Muscle layer of colon (tissue), 2 donors: ENCODE measurements around the gene PCBP3.
"Not testable (repeated sequence)": the region's sequence is repeated elsewhere in the genome, so short reads cannot be mapped to it uniquely, and the experiment has no call there.

ENCODE experiments used
- H3K27ac ChIP-seq: one replicate; pipeline ENCODE4 v1.7.0; 2013; ENCODE audit warnings: low read depth, mild to moderate bottlenecking, low read length, moderate library complexity
- H3K27me3 ChIP-seq, 2 donors: one replicate each; pipeline ENCODE4 v1.7.0; 2013; ENCODE audit warnings: low read length in 2 of 2, mild to moderate bottlenecking in 2 of 2; ENCODE audit not compliant: insufficient read depth in 2 of 2, control insufficient read depth in 1 of 2
- H3K36me3 ChIP-seq: one replicate; pipeline ENCODE4 v1.7.0; 2013; ENCODE audit warnings: mild to moderate bottlenecking, low read length; ENCODE audit not compliant: insufficient read depth
- H3K4me1 ChIP-seq: one replicate; pipeline ENCODE4 v1.7.0; 2013; ENCODE audit warnings: mild to moderate bottlenecking, low read length; ENCODE audit not compliant: insufficient read depth
- H3K4me3 ChIP-seq, 2 donors: one replicate each; pipeline ENCODE4 v1.7.0; 2013; ENCODE audit warnings: low read length in 2 of 2, low read depth in 1 of 2, mild to moderate bottlenecking in 1 of 2, moderate library complexity in 1 of 2
- H3K9ac ChIP-seq: one replicate; pipeline ENCODE4 v1.7.0; 2013; ENCODE audit warnings: low read length
- H3K9me3 ChIP-seq: one replicate; pipeline ENCODE4 v1.7.0; 2013; ENCODE audit warnings: mild to moderate bottlenecking, low read length
- donor health status: abdominal sarcoma.
- donor health status: Adenocarcinoma of cecum.

PCBP3 gene

DNA sequence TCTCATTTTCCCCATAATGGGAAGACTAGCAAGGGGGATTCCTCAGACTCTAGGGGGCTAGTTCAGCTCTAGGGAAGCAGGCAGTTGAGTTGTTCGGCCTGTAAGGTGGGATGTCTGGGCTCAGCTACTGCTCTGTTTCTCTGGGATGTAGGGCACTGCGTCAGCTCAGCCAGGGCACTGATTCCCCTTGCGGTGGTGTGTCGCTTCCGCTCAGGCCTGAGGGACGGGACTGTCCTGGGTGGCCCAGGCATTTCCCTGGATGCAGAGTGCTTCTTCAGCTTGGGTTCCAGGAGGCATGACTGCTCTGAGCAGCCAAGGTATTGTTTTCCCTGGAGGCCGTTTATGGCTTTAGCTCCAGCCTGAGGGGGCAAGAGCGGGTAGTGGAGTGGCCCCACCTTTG is 38.8 kb upstream of the PCBP3 start:
- not testable (repeated sequence) for H3K4me1 ChIP-seq, H3K27ac ChIP-seq, H3K4me3 ChIP-seq, H3K9me3 ChIP-seq, H3K36me3 ChIP-seq, H3K27me3 ChIP-seq, H3K9ac ChIP-seq

- Histone ChIP-seq H3K9ac (no peak overlapping the region), H3K36me3 (no peaks in the 10 kb centered on the region), H3K4me1 (no peaks in the 10 kb centered on the region), H3K9me3 (no peaks in the 10 kb centered on the region), H3K27ac (no peak overlapping the region), H3K27me3 (peaks cover 6 to 7% of the 10 kb centered on the region in 2 donors), H3K4me3 (no peak overlapping the region)
Measured at GRCh38 chr21:45607021-45607908, 36.3 kb upstream of the PCBP3 start.

- H3K27me3 ChIP-seq = peaks cover 6 to 7% of the 10 kb centered on the region in 2 donors
- H3K36me3 ChIP-seq = no peaks in the 10 kb centered on the region
- no peak overlapping the region for H3K27ac ChIP-seq
- H3K4me1 ChIP-seq = no peaks in the 10 kb centered on the region
- H3K4me3 ChIP-seq = no peak overlapping the region
- no peak overlapping the region for H3K9ac ChIP-seq
- no peaks in the 10 kb centered on the region for H3K9me3 ChIP-seq
Measured at GRCh38 chr21:45607909-45608295, 35.6 kb upstream of the PCBP3 start.

DNA sequence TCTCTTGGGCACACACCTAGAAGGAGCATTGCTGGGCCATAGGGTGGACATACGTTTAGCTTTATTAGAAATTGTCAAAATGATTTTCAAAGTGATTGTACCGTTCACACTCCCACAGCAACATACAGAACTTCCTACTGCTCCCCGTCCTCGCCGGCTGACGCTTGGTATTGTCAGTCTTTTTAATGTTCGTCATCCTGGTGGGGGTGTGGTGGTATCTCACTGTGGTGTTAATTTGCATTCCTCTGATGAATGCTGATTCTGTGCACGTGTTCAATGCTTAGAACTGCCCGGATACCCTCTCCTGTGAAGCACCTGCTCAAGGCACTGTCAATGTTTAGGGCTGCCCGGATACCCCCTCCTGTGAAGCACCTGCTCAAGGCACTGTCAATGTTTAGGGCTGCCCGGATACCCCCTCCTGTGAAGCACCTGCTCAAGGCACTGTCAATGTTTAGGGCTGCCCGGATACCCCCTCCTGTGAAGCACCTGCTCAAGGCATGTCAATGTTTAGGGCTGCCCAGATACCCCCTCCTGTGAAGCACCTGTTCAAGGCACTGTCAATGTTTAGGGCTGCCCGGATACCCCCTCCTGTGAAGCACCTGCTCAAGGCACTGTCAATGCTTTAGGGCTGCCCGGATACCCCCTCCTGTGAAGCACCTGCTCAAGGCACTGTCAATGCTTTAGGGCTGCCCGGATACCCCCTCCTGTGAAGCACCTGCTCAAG is 34.6 kb upstream of the PCBP3 start:
- not testable (repeated sequence) for H3K4me3 ChIP-seq, H3K36me3 ChIP-seq, H3K9me3 ChIP-seq, H3K4me1 ChIP-seq, H3K27me3 ChIP-seq, H3K27ac ChIP-seq, H3K9ac ChIP-seq

- not testable (repeated sequence) for H3K27me3 ChIP-seq, H3K9me3 ChIP-seq, H3K4me3 ChIP-seq, H3K27ac ChIP-seq, H3K36me3 ChIP-seq, H3K4me1 ChIP-seq, H3K9ac ChIP-seq
Measured at GRCh38 chr21:45609616-45610015, 33.9 kb upstream of the PCBP3 start.

DNA sequence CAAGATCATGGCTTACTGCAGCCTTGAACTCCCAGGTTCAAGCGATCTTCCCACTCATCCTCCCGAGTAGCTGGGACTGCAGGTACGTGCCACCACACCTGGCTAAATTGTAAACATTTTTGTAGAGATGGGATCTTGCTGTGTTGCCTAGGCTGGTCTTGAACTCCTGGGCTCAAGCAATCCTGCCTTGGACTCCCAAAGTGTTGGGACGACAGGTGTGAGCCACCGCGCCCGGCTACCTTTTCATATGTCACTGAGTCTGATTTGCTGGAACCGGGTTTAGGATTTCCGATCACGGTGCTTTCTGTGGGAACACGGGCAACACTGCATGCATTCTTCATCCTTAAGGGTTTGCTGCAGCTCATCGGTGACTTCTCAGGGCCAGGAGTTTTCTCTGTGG is 32.2 kb upstream of the PCBP3 start:
- no peaks in the 10 kb centered on the region for H3K9me3 ChIP-seq
- peaks cover 6 to 7% of the 10 kb centered on the region in 2 donors for H3K27me3 ChIP-seq
- no peaks in the 10 kb centered on the region for H3K36me3 ChIP-seq
- no peak overlapping the region for H3K27ac ChIP-seq
- H3K4me1 ChIP-seq = no peaks in the 10 kb centered on the region
- no peak overlapping the region for H3K4me3 ChIP-seq
- H3K9ac ChIP-seq = no peak overlapping the region

DNA sequence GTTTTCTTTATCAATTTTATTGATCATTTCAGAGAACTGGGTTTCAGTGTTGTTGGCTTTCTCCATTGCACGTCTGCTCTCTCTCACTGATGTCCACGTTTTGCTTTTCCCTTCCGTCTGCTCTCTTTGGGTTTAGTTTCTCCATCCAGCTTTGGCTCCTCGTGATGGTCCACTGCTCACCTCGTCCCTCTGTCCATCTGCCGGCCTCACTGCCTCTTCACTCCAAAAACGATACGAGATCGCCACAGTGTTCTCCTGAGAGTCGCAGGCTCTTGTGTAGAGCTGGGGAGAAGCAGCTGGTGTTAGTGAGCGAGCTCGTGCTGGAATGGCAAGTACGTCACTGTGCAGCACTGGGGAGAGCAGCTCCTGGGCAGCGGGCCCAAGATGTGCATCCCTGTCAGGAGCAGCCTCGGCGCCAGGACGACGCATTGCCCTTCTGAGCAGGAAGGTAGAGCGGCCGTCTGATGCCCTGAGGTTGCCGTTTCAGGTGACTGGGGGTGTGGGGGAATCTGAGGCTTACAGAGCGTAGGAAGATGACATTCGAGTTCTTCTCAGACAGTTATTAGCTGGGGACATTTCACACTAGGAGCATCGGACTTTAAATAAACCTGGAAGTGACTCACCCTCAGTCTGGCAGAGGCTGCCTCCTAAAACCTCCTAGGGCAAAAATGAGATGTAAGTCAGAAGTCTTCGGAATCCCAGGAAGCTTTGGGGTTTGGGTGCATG is 31.4 kb upstream of the PCBP3 start:
- Histone ChIP-seq H3K9me3 (no peaks in the 10 kb centered on the region), H3K27me3 (peaks cover 7 to 8% of the 10 kb centered on the region in 2 donors), H3K36me3 (no peaks in the 10 kb centered on the region), H3K4me1 (no peaks in the 10 kb centered on the region), H3K9ac (no peak overlapping the region), H3K4me3 (no peak overlapping the region), H3K27ac (no peak overlapping the region)

DNA sequence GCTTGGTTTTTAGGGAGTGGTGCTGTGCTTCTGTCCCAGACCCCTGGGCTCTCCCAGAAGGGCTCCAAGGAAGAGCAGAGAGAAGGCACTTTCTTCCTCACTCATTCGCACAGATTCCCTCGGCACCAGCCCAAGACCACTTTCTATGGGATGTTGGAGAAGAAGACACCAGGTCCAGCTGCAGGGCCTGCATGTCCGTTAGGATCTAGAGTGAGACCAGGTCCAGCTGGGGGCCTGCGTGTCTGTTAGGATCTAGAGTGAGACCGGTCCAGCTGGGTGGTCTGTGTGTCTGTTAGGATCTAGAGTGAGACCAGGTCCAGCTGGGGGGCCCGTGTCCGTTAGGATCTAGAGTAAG is 30.9 kb upstream of the PCBP3 start:
- H3K4me3 ChIP-seq, H3K9me3 ChIP-seq, H3K36me3 ChIP-seq, H3K27ac ChIP-seq, H3K4me1 ChIP-seq, H3K9ac ChIP-seq: not testable (repeated sequence)
- H3K27me3 ChIP-seq = peaks cover 7 to 14% of the 10 kb centered on the region in 2 donors

DNA sequence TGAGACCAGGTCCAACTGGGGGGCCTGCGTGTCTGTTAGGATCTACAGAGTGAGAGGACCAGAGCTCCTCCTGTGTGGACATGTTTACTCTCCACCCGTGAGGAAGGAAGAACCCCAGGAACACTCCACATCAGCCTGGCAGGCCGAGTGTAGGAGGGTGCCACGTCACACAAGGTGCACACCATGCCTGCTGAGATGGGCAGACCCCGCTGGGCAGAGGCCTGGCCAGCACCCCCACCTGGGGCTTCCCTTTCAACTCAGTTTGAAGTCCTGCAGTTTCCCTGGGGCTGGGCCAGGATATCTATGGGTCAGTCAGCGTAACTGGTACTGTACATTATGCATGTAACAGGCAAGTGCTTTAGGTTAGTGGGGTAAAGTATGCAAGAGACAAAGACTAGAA is 30.1 kb upstream of the PCBP3 start:
- Histone ChIP-seq H3K4me1 (no peaks in the 10 kb centered on the region), H3K4me3 (no peak overlapping the region), H3K27me3 (peaks cover under 1 to 9% of the 10 kb centered on the region in 2 donors), H3K27ac (no peak overlapping the region), H3K9ac (no peak overlapping the region), H3K36me3 (no peaks in the 10 kb centered on the region), H3K9me3 (no peaks in the 10 kb centered on the region)

GRCh38 chr21:45613881-45614280 is 29.6 kb upstream of the PCBP3 start:
- Histone ChIP-seq H3K27me3 (peaks cover under 1 to 13% of the 10 kb centered on the region in 2 donors), H3K4me3 (no peak overlapping the region), H3K9ac (no peak overlapping the region), H3K27ac (no peak overlapping the region), H3K9me3 (no peaks in the 10 kb centered on the region), H3K4me1 (no peaks in the 10 kb centered on the region), H3K36me3 (no peaks in the 10 kb centered on the region)

DNA sequence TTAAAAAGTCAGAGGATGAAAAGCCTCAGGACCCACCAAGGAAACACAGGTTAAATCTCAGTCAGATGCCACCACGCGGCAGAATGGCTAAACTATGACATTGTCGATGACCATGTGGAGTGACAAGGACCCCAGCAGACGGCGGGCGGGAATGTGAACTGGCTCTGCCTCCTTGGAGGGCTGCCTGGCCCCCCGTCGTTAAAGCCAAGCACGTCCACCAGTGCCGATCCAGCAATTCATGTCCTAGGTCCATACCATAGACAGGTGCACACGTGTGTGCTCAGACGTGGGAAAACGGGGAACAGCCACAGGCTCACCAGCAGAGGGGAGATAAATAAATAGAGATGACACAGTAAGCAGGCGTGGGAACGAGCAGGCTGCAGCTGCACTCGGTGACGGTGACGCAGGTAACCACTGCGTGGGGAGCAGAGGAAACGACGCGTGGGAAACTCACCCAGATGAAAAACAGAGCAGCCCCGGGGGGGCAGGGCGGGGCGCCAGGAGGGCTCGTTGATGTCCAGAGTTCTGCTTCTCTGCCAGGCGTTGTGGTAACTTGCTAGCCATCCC is 28.3 kb upstream of the PCBP3 start:
- no peak overlapping the region for H3K9ac ChIP-seq
- H3K4me1 ChIP-seq = no peaks in the 10 kb centered on the region
- H3K9me3 ChIP-seq = no peaks in the 10 kb centered on the region
- no peak overlapping the region for H3K27ac ChIP-seq
- H3K4me3 ChIP-seq = no peak overlapping the region
- peaks cover 4 to 17% of the 10 kb centered on the region in 2 donors for H3K27me3 ChIP-seq
- no peaks in the 10 kb centered on the region for H3K36me3 ChIP-seq
